ENCODE measurements around the gene C1orf198.

GRCh38 chr1:230857822-230858221 is 10.5 kb downstream of the C1orf198 start:
- TF ChIP-seq CTCF (IDR thresholded peaks at IDR 0.05) (no peak), POLR2A (IDR thresholded peaks at IDR 0.05) (no peak), POLR2AphosphoS5 (IDR thresholded peaks at IDR 0.05) (no peak)

Measured in breast epithelium (tissue), 3 donors.